GM19043 (cell line): ENCODE results near the gene EYA2.

Source experiments
- ATAC-seq: cut with Tn5 transposase; IDR thresholded peaks from one replicate; pipeline ENCODE4 v1.9.1; 2021; ENCODE audit warnings: low read depth; ENCODE audit not compliant: unreplicated experiment

EYA2 gene

DNA sequence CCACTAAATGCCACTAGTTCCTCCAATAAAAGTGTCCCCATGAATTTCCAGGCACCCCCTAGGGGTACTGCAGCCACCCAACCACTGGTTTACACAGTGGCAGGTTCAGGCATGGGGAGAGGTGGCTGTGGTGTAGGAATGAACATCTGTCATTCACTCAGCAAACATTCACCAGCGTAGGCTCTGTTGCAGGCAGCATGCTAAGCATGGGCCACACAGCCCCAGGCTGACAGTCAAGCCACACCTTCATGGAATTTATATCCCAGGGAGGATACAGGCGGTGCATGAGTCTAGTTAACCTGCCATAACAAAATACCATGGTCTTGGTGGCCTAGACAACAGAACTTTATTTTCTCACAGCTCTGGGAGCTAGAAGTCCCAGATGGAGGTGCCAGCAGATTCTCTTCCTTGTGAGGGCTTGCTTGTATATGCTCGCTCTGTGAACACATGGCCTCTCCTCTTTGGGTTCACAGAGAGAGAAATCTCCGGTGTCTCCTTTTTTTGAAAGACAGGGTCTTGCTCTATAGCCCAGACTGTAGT is 135.7 kb downstream of the EYA2 start:
- ATAC-seq, result no peak

DNA sequence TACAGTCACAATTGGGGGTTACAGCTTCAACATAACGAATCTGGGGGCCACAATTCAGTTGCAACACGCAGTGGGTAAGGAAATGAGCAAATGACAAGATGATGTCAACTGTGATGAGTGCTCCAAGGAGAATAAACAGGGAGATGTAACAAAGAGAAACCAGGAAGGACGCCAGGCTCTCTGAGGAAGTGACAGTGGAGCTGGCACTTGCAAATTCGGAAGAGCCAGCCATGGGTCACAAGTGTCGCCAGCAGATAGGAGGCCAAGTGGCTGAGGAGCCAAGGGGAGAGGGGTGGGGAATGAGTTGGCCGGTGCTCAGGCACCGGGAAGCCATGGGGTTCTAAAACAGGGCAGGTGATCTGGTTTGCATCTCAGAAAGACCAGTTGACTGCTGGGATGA is 136.4 kb downstream of the EYA2 start:
- no peak for ATAC-seq

DNA sequence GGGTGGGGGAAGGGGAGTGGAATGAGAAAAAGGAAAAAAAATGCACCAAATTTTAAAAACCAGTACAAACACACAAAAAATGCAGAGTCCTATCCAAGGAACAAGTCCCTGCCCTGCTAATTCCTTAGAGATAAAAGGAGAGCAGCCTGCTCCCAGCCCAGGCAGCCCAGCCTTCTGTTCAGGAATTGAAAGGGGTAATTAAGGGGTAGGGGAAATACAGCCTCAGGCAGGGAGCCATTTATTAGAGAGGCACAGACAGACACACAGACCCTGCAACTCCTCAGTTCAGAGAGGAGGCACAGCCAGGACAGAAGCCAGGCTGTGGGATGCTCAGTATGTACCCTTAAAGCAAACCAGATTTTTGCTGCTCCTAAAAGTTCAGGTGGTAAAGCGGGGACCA is 137.2 kb downstream of the EYA2 start:
- no peak for ATAC-seq

DNA sequence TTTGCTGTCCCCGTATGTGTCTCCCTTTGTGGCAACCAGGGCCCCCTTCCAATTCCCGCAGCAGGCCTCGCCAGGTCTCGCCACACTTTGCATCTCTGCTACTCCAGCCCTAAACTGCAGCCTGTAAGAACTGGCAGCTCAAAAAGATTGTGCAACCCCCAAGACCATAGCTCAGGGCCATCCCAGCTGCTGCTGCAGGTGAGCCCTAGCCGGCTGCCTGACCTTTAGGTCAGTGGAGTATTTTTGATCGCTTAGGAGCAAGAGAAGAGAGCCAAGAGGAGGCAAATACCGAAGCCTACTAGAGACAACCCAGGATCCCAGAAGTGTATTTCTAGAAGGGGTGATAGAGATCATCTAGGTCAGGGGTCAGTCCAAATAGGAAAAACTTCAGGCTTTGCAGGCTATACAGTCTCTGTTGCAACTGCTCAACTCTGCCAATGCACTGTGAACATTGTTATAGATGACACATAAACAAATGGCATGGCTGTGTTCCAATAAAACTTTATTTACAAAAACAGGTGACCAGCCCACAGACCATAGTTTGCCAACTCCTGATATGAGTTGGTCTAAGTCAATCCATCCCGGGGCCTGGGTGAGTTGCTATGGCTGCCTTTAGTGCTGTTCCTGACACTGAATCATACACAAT is 138.4 kb downstream of the EYA2 start:
- ATAC-seq, result no peak

DNA sequence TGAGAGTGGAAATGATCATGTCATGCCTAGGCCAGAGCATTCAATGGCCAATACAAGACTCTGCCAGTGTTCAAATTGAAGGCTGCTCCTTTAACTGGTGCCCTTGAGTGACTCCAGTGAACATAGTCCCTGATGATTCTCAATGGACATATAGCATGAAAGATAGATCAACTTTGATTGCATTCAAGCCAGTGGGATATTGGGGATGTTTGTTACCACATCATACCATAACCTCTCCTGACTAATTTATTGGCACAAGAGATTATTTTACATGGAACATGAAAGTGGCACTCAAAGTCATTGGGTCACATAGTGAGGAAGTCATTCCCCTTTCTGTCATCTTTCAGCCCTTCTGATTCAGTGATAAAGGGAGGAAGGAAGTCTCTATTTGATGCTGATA is 139.0 kb downstream of the EYA2 start:
- ATAC-seq, result no peak

DNA sequence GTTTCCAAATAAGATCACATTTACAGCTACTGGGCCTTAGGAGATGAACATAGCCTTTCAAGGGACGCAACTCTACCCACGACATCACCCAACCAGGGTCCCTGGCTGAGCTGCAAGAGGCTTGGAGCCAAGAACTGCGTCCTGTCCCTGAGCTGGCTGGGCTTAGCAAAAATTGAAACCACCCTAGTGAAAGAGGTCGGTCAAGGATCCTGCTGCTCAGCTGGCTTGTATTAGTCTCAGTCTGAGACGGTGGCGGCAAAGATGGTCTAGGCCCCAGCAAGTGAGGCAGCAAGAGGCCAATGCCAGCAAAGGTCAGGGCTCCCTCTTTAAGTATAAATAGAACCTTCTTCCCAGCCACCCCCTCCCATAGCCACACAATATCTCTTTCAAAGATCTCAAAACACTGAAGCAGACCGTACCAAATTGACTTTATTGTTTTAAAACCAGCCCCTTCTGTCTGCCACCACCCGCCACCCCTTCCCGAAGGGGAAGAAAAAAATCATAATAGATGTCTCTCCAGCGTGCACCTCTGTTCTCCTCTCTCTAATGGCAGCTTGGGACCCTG is 140.5 kb downstream of the EYA2 start:
- no peak for ATAC-seq

DNA sequence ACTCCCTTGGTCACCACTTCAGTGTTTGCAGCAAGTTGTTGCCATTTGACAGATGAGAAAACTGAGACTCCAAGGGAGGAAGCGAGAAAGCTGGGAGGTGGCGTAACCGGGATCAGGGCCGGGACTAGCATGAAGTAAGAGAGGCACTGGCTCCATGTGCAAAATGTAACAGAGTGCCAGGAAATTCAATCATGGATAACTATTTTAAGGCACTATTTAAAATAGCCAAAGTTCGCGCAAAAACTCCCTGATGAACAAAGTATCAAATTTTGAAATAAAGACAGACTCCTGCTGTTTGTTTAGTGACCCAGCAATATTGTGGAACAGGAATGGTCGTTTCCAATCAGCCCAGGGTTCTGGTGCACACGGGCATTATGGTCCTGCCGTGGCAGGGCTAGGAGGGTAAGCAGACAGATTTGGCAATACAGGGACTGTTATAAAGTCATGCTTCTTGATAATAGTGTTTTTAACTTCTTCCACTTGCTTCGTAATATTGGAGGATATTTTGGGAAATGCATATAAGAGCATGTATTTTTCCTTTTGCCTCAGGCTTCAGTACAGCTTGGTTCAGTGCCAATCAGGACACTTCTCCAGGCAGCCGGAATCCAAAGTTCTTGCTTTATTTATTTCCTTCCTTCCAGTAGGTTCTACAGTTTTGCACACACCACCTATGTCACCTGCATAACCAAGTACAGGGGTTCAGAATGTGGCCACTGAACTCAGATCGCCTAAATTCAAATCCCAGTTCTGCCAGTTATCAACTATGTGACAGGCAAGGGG is 141.6 kb downstream of the EYA2 start:
- no peak for ATAC-seq

DNA sequence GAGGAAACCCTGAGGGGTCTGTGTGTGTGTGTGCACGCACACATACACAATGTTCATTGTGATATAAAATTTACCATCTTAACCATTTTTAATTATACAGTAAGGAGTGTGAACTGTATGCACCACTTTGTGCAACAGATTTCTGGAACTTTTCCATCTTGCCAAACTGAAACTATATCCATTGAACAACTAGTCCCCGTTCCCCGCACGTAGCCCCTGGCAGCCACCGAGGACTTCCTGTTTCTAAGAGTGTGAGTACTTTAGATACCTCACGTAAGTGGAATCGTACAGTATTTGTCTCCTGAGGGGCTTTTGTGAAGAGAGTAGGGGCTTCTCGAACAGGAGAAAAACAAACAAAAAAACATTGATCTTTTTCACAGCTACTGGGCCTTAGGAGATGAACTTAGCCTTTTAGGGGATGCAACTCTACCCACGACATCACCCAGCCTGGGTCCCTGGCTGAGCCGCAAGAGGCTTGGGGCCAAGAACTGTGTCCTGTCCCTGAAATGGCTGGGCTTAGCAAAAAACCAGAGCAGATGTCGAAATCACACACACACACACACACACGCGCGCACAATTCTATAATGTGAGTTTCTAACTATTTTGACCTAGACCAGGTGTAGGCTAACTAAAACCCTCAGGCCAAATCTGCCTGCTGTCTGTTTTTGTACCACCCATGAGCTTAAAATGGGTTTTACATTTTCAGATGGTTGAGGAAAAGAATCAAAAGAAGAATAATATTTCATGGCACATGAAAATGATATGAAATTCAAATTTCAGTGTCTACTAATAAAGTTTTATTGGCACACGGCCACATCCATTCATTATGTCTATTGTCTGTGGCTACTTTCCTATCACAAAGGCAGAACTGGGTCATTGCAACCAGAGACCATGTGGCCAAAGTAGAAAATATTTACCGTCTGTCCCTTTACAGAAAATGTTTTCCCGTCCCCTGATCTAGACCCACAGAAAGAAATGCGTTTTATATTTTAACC is 144.2 kb downstream of the EYA2 start:
- ATAC-seq, result no peak

DNA sequence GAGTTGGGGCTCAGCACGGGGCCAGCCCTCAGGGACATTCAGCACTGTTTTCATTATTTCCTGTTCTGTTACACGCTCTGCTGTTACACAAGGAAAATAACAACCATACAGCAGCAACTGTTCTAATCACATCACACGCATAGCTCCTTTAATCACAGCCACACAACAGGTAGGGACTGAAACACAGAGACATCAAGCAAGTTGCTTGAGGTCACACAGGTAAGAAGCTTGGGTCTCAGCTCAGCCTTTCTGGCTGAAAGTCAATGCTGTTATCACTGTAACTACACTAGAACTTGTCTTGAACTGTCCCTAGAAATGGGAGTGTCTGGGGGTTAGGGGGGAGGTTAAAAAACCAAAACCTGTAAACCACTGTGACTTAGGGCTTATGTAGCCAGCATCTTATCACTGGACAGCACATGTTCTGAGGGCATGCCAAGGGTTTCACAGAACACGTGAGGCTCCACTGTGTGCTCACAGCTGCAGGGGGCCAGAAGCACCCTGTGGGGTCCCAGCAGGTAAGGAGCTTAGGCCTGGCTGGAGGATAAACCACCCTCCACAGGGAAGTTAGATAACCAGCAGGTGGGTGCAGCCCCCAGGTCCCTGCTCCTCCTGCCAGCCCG is 146.0 kb downstream of the EYA2 start:
- no peak for ATAC-seq

DNA sequence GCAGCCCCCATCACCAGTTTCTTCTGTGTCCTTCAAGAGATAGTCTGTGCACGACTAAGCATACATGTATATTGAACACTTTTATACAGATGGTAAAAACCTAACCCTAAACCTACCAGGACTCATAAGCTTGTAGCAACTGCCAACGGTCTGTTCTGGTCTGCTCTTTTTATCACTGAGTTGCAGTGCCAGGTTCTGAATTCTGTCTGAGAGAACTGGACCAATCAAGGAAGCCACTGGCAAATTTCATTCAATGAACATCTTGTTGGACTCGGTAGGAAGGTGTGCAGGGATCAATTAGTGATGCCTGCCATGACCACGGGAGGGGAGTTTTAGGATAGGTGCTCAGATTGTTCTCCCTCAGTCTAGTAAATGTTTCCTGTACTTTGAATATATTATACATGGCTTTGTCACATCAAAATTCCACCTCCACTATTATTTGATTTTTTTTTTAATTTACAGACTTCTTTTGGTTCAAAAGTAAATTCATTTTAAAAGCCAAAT is 146.8 kb downstream of the EYA2 start:
- no peak for ATAC-seq

DNA sequence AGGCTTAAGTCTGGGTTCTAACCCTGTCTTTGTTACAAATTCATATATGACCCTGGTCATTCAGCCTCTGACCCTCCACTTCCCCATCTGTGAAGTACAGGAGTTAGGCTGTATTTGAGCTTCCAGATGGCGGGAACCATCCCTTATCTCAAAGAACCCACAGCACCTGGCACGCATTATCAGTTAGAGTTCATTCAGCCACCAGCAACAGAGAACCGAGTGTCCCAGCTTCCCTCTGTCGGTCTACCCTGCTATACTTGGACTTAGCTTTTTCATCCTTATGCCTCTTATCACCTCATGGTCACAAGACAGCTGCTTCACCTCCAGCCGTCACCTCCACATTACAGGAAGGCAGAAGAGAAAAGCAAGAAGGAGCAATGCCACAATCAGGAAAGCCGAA is 147.8 kb downstream of the EYA2 start:
- no peak for ATAC-seq

DNA sequence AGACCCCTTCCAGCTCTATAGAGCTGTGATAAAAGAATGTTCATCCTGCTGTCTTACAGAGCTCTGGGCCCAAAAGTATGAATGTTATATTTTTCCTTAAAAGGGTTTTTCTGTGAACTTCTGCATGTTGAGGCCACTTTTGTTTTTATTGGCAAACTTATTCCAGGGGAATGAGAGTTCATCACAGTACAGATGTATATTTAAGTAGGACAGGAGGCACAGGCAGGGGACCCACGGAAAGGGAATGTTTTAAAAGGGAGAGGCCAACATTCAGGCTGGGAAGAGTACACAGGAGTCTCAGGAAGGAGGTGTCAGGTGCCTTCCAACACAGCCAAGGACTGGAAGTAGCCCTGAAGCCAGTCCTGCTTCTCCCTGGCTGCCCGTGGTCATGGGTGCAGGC is 148.4 kb downstream of the EYA2 start:
- no peak for ATAC-seq

DNA sequence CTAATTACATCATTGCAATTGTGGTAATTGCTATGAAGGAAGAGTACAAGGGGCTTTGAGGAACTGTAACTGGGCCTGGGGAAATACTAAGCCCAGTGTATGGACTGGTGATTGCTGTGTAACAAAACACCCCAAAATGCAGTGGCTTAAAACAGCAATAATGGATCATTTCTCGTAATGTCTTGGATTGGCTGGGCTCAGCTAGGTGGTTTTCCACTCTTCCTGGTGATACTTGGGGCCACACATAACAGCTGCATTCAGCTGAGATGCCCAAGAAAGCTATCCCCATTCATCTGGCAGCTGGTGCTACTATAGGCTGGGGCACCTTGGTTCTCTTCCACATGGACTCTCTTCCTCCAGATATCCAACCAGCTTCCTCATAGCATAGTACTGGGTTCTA is 150.3 kb downstream of the EYA2 start:
- ATAC-seq, result no peak

DNA sequence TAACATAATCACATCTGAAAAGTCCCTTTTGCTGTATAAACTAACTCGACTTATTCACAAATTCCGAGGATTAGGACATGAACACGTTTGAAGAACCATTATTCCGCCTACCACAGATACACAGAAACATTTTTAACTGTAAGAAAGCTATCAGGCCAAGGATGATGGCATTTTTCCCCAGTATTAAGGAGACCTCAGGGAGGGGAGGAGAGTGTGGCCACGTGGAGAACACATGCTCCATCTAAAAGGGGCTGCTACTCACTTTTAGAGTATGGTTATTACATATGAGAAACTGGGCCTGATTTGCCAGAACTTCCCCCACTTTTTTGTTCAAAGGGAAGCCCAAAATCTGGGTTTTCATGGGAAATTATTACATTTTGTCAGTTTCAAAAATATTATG is 153.4 kb downstream of the EYA2 start:
- ATAC-seq, result no peak

DNA sequence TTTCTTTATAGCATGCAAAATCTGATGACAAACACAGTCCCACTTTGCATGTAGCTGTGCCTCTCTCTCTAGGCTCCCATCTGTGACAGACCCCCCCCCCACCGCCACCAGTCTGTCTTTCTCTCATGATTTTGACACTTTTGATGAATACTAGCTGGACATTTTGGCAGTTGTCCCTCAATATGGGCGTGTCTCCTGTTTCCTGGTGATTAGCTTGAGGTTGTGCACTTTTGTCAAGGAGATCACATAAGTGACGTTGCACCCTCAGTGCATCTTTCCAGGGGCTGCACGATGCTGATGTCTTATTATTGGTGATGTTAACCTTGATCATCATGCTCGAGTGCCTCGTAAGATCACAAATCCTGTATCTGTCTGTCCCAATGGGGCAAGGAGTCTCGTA is 155.1 kb downstream of the EYA2 start:
- no peak for ATAC-seq

DNA sequence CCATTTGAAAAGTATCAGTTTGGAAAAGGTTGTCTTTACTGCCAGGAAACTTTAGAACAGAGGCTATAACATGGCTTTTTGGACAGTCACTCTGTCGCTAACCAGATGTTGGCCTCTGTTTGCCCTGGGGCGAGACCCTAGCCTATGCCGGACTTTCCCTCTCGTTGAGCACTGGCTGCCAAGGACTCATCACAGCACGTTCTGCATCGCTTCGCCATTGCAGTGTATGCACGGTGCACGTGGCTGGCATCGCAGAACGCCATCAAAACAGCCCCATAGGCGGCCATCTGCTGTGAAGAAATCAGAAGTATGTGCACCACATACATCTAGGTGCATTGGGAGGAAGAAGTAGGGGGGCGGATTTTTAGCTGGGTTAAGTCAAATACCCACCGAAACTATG is 156.4 kb downstream of the EYA2 start:
- no peak for ATAC-seq

DNA sequence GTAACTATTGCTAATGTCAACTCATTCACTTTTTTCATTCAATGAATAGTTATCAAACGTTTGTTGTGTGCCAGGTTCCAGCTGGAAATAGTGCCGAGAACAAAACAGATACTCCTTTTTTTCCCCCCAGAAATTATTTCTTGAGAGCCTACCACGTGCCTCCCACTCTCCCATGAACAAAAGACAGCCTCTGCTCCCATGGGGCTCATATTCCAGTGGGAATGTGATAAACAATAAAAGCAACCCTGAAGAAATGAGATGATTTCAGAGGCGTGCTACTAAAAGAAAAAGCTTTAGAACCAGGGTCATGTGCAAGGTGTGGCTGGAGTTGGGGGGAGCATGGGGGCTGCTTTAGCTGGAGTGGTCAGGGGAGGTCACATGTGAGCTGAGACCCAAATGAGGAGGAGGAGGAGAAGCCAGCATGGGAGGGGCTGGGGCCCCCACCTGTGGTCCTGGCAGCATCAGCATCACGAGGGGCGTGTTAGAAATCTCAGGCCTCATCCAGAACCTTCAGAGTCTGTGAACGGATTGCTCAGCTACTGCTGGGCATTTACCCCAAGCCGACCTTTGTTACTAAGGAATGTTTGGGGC is 157.4 kb downstream of the EYA2 start:
- no peak for ATAC-seq

DNA sequence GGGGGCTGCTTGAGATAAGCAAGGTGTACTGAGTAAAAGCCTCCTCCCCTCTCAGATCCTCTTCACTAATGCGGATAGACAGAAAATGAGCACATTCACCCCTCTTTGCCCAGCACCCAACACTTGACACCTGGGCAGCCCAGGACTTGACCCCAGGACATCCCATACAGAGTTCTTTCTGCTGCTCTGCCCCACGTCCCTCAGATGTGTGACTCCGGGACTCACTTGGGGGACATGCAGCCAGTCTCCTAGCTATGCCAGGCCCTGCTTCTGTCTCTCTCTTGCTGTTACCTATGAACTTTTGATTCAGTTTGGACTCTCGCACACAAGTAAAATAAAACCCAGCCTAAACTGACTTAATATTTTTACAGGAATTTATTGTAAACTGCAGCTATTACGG is 159.9 kb downstream of the EYA2 start:
- ATAC-seq, result no peak

DNA sequence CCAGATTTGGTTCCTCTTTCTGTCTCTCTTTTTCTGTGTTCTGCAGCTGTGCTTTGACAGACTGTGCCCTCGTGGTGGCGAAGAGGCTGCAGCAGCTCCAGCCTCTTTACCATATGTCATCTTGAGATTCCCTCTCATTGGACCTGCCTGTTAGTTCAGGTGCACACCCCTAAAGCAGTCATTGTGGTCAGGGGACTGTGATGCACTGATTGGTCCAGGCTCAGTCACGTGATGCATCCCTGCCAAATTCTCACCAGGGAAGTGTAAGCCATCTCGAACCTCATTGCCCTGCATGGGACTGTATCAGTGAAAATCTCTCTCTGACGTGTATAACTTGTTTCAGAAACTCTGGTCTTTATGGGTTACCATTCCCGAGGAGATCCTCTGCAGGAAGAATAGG is 160.3 kb downstream of the EYA2 start:
- no peak for ATAC-seq
